Spleen (tissue), 11 donors: ENCODE measurements around the gene CEND1. TPM values are rescaled to one million over a fixed set of nuclear protein-coding genes. Genes with fewer than 3 reads are reported as not detected.

Experiments
- DNase-seq: peaks from one replicate; pipeline ENCODE4 v3.0.0-alpha.2; 2020
- H3K27ac ChIP-seq, 8 donors: fragments of 200-600 bp; sonication (generic) in 7 of 8; 1 replicate in 4 of 8; 2 replicates in 4 of 8; pipeline versions ENCODE4 v1.5.0 to v1.8.0; 2016 to 2021; ENCODE audit warnings: inconsistent platforms in 4 of 8, mild to moderate bottlenecking in 4 of 8, moderate library complexity in 1 of 8
- H3K27me3 ChIP-seq, 7 donors: fragments of 200-600 bp; sonication (generic) in 6 of 7; replicated peaks in 1 of 7; 1 replicate in 4 of 7; 2 replicates in 3 of 7; pipeline versions ENCODE4 v1.5.0 to v1.8.0; 2016 to 2021; ENCODE audit warnings: inconsistent platforms in 3 of 7, mild to moderate bottlenecking in 1 of 7
- H3K36me3 ChIP-seq, 6 donors: fragments of 200-600 bp; sonication (generic) in 5 of 6; 1 replicate in 4 of 6; 2 replicates in 2 of 6; pipeline versions ENCODE4 v1.5.0 to v1.8.0; 2016 to 2021; ENCODE audit warnings: inconsistent platforms in 2 of 6
- H3K4me1 ChIP-seq, 6 donors: fragments of 200-600 bp; sonication (generic) in 5 of 6; 1 replicate in 3 of 6; 2 replicates in 3 of 6; pipeline versions ENCODE4 v1.5.0 to v1.8.0; 2016 to 2021; ENCODE audit warnings: inconsistent platforms in 3 of 6
- H3K4me3 ChIP-seq, 8 donors: fragments of 200-600 bp; sonication (generic) in 7 of 8; 1 replicate in 4 of 8; 2 replicates in 4 of 8; pipeline versions ENCODE4 v1.5.0 to v1.8.0; 2016 to 2021; ENCODE audit warnings: inconsistent platforms in 4 of 8, mild to moderate bottlenecking in 4 of 8, moderate library complexity in 2 of 8
- H3K9me3 ChIP-seq, 8 donors: fragments of 200-600 bp; sonication (generic) in 7 of 8; 1 replicate in 4 of 8; 2 replicates in 4 of 8; pipeline versions ENCODE4 v1.5.0 to v1.8.0; 2016 to 2021; ENCODE audit warnings: inconsistent platforms in 4 of 8
- POLR2A ChIP-seq, 3 donors: fragments of 450-650 bp; IDR thresholded peaks; one replicate each; pipeline ENCODE4 v1.5.1; 2017; ENCODE audit warnings: antibody characterized with exemption in 3 of 3, mild to moderate bottlenecking in 1 of 3
- POLR2AphosphoS5 ChIP-seq, 3 donors: sonication (generic); formaldehyde crosslinking; IDR thresholded peaks; one replicate each; pipeline ENCODE4 v1.5.1; 2017; ENCODE audit warnings: antibody characterized with exemption in 3 of 3
- WGBS, 5 donors: extraction: QIAGEN DNeasy Blood & Tissue Kit in 3 of 5; methylation state at CpG; one replicate each; pipeline versions ENCODE4 v1.1.5 to v1.1.7; 2013 to 2018; 5-methylcytosine and 5-hydroxymethylcytosine counted together
- intact Hi-C: fragments of 100-400 bp; cut with DNase I; formaldehyde crosslinking; loops from one replicate; pipeline ENCODE4 v1.15.0; 2023; ENCODE audit warnings: low total_unique reads
- polyA plus RNA-seq, 3 donors: library from polyadenylated mRNA; stranded (reverse); fragments of 200-250 nt; gene quantifications; one replicate each; pipeline ENCODE4 v1.2.1, GENCODE V29; 2013
- total RNA-seq, 7 donors: library from RNA; depleted of rRNA in 3 of 7; stranded (reverse); fragments of >200 nt in 3 of 7; fragmentation: NEBNext Ultra II Directional in 4 of 7; extraction: Animal tissue kit (Norgen Biotek cat#: 25700) in 4 of 7; gene quantifications; one replicate each; pipeline versions ENCODE4 v1.1.0 to v1.2.1, GENCODE V29; 2016 to 2021
- TF ChIP-seq, protein P1 (sequence below), 11 experiments: fragments of 200-600 bp in 7 of 11; fragments of 450-650 bp in 4 of 11; sonication (generic) in 4 of 11; IDR thresholded peaks in 8 of 11; conservative IDR thresholded peaks in 3 of 11; 1 replicate in 7 of 11; 2 replicates in 4 of 11; pipeline versions ENCODE4 v1.4.0 to v1.8.0; 2016 to 2021; ENCODE audit warnings: antibody characterized with exemption in 11 of 11, inconsistent platforms in 4 of 11, mild to moderate bottlenecking in 1 of 11
- donor health status: healthy with polysubstance abuse.
- donor health status: DM: no; HTN: no; CAD: no; lungs with moderate emphysema.
- donor health status: DM: no; HTN: no; CAD: no.
- donor health status: Bipolar disorder and iron deficiency.
- donor health status: healthy.
- donor health status: DM: no; HTN: no; CAD: no.
- donor health status: DM: yes; HTN: yes; CAD: no.

CEND1 gene
- total and polyA plus RNA-seq, 10 donors = 0.29 to 0.42 (median 0.42) TPM; not detected in 7

DNA sequence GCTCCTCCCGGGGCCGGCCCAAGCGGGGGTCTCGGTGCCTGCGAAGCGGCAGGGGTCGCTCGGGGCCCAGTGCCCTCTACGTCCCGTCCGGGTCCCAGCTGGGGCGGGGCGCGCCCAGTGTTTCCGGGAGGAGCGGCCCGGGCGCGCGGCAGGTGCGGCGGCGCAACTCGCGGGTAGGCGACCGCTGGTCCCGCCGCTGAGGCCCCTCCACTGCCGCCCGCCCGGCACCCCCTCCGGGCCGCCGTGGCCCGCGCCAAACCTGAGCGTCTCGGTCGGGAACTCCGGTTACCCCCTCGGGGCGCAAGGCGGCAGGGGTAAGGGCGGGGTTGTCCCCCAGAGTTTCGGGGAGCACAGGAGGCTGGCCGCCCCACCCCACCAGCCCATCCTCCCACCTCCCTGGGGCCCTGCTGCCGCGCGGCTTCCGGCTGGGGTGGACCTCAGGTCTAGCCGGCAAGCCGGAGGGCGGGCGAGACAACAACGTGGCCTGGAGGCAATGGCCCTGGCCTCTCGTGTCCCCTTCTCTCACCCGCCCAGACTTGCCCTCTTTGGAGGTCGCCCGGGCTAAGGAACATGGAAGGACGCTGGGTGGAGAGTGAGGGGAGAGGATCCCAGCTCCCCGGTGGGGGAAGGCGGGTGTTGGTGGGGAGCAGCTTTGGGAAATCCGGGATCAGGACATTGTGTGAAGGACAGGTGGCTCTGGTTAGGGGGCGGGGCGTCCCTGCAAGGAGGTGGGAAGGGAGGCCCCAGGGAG lies 37.4 kb upstream of the CEND1 start:
- 3 to 14% (median 7%) methylated on average over 17 to 66 of the region's 66 CpGs for WGBS, 5 donors
- Histone ChIP-seq H3K36me3 (peaks cover 0 to 36% (median 30%) of the 10 kb centered on the region in 6 donors), H3K27ac (peak overlapping the region in 7 of 8 donors; percentile 63 to 88 (median 80)), H3K9me3 (no peaks in the 10 kb centered on the region), H3K4me1 (peaks cover 50 to 99% (median 78%) of the 10 kb centered on the region in 6 donors), H3K27me3 (peaks cover 0 to 57% (median 22%) of the 10 kb centered on the region in 7 donors), H3K4me3 (peak overlapping the region; percentile 29 to 74 (median 50))
- TF ChIP-seq POLR2A (IDR thresholded peaks at IDR 0.05) = no peak
- TF ChIP-seq POLR2AphosphoS5 (IDR thresholded peaks at IDR 0.05) = peak; percentile 59 to 82 (median 66)
- TF ChIP-seq, protein P1, sequence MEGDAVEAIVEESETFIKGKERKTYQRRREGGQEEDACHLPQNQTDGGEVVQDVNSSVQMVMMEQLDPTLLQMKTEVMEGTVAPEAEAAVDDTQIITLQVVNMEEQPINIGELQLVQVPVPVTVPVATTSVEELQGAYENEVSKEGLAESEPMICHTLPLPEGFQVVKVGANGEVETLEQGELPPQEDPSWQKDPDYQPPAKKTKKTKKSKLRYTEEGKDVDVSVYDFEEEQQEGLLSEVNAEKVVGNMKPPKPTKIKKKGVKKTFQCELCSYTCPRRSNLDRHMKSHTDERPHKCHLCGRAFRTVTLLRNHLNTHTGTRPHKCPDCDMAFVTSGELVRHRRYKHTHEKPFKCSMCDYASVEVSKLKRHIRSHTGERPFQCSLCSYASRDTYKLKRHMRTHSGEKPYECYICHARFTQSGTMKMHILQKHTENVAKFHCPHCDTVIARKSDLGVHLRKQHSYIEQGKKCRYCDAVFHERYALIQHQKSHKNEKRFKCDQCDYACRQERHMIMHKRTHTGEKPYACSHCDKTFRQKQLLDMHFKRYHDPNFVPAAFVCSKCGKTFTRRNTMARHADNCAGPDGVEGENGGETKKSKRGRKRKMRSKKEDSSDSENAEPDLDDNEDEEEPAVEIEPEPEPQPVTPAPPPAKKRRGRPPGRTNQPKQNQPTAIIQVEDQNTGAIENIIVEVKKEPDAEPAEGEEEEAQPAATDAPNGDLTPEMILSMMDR (IDR thresholded peaks at IDR 0.05 in 8 of 11, conservative IDR thresholded peaks at IDR 0.05 in 3 of 11) = peak in 1 of 11 experiments; percentile 11
- peak; percentile 90 for DNase-seq
- intact Hi-C loops = no loop called here

- no peak for DNase-seq
- Histone ChIP-seq H3K4me1 (peaks cover 46 to 99% (median 78%) of the 10 kb centered on the region in 6 donors), H3K36me3 (peaks cover 0 to 42% (median 34%) of the 10 kb centered on the region in 6 donors), H3K4me3 (peak overlapping the region; percentile 29 to 74 (median 50)), H3K27me3 (peaks cover 0 to 52% (median 22%) of the 10 kb centered on the region in 7 donors), H3K9me3 (no peaks in the 10 kb centered on the region), H3K27ac (peak overlapping the region in 7 of 8 donors; percentile 63 to 88 (median 80))
- TF ChIP-seq POLR2AphosphoS5 (IDR thresholded peaks at IDR 0.05) = peak in 1 of 3 donors; percentile 21
- TF ChIP-seq, protein P1 (IDR thresholded peaks at IDR 0.05 in 8 of 11, conservative IDR thresholded peaks at IDR 0.05 in 3 of 11) = no peak
- WGBS, 5 donors = 0 to 2% (median 1%) methylated on average over 10 to 22 of the region's 22 CpGs
- intact Hi-C loops = no loop called here
Observed at GRCh38 chr11:826836-827145, 36.9 kb upstream of the CEND1 start.

DNA sequence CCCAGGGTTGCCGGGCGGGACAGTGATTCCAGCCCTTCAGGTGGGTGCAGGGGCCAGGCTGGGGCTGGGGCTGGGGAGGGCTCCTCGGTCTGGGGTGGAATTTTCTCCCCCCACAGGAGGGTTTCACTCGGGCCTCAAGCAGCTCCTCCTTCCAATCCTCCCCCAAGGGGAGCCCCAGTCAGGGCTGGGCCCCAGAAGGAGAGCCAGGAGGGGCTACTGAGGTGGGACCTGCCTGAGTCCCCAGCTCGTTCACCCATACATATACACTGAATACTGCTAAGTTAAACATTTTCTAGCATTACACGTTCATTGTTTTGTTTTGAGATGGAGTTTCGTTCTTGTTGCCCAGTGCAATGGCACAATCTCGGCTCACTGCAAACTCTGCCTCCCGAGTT lies 36.3 kb upstream of the CEND1 start:
- TF ChIP-seq, protein P1 (IDR thresholded peaks at IDR 0.05 in 8 of 11, conservative IDR thresholded peaks at IDR 0.05 in 3 of 11) = no peak
- TF ChIP-seq POLR2AphosphoS5 (IDR thresholded peaks at IDR 0.05) (peak in 1 of 3 donors; percentile 4), POLR2A (IDR thresholded peaks at IDR 0.05) (no peak)
- peaks cover 0 to 46% (median 22%) of the 10 kb centered on the region in 7 donors for H3K27me3 ChIP-seq
- intact Hi-C loops = no loop called here
- no peaks in the 10 kb centered on the region for H3K9me3 ChIP-seq
- peaks cover 0 to 47% (median 34%) of the 10 kb centered on the region in 6 donors for H3K36me3 ChIP-seq
- peak overlapping the region in 5 of 8 donors; percentile 63 to 88 (median 86) for H3K27ac ChIP-seq
- DNase-seq = no peak
- WGBS, 5 donors = 63 to 88% (median 69%) methylated on average over 6 to 9 of the region's 9 CpGs
- peaks cover 49 to 99% (median 78%) of the 10 kb centered on the region in 6 donors for H3K4me1 ChIP-seq
- H3K4me3 ChIP-seq = peak overlapping the region in 2 of 8 donors; percentile 55 to 74
